Cardiac fibroblast (primary cell): Measurements from ENCODE around the gene KRTAP4-8.
"Not testable (repeated sequence)": the region's sequence is repeated elsewhere in the genome, so short reads cannot be mapped to it uniquely, and the experiment has no call there.

Experiments
- DNase-seq, 2 donors: peaks; one replicate each; pipeline versions ENCODE4 v3.0.0 to v3.0.0-alpha.2; 2010; ENCODE audit warnings: low read depth in 2 of 2
- H3K4me3 ChIP-seq, 2 donors: replicated peaks in 1 of 2; 1 replicate in 1 of 2; 2 replicates in 1 of 2; pipeline ENCODE4 v1.5.1; 2011; ENCODE audit warnings: low read depth in 2 of 2, low read length in 2 of 2, mild to moderate bottlenecking in 2 of 2, moderate library complexity in 1 of 2
- CTCF ChIP-seq: IDR thresholded peaks from one replicate; pipeline ENCODE4 v1.5.1; 2011; ENCODE audit warnings: low read depth, mild to moderate bottlenecking, low read length, inconsistent platforms

The KRTAP4-8 gene

GRCh38 chr17:41065829-41066624, 31.9 kb downstream of the KRTAP4-8 start, which contains the start of gene KRTAP2-4:
TSS of gene KRTAP2-4 (minus strand) at chr17:41065879. CDS start at chr17:41065845, 34 bp downstream.
- no peak within 1 kb of the TSS for H3K4me3 ChIP-seq
- peak; percentile 26 to 86 for DNase-seq
- TF ChIP-seq CTCF, result no peak

- DNase-seq, H3K4me3 ChIP-seq: not testable (repeated sequence)
Measured at GRCh38 chr17:41065016-41065689, 32.8 kb downstream of the KRTAP4-8 start.

- TF ChIP-seq CTCF, result no peak
- no peak overlapping the region for H3K4me3 ChIP-seq
- DNase-seq, result no peak
Measured at GRCh38 chr17:41064301-41064700, 33.6 kb downstream of the KRTAP4-8 start.

- no peak for TF ChIP-seq CTCF
- H3K4me3 ChIP-seq, result no peak overlapping the region
- DNase-seq, result no peak
Measured at GRCh38 chr17:41063449-41063848, 34.5 kb downstream of the KRTAP4-8 start.

GRCh38 chr17:41061964-41062363, 36.0 kb downstream of the KRTAP4-8 start:
- no peak for TF ChIP-seq CTCF
- peak; percentile 46 to 88 for DNase-seq

GRCh38 chr17:41060052-41060604, 37.8 kb downstream of the KRTAP4-8 start, which contains the start of gene KRTAP2-3:
TSS of gene KRTAP2-3 (minus strand) at chr17:41060114. CDS start at chr17:41060050, 64 bp downstream.
- TF ChIP-seq CTCF, result no peak
- DNase-seq, result peak; percentile 43 to 91
- H3K4me3 ChIP-seq, result no peak within 1 kb of the TSS

More at GRCh38 chr17:41061964-41062363, 36.0 kb downstream of the KRTAP4-8 start:
- no peak overlapping the region for H3K4me3 ChIP-seq

- DNase-seq, result peak; percentile 29 to 87
- not testable (repeated sequence) for H3K4me3 ChIP-seq
Measured at GRCh38 chr17:41059276-41060051, 38.5 kb downstream of the KRTAP4-8 start.
